HG03139 (cell line): ENCODE measurements around the gene KIAA1958.

ENCODE experiments used
- ATAC-seq: cut with Tn5 transposase; IDR thresholded peaks from one replicate; pipeline ENCODE4 v1.9.1; 2021; ENCODE audit not compliant: unreplicated experiment

KIAA1958 gene, protein sequence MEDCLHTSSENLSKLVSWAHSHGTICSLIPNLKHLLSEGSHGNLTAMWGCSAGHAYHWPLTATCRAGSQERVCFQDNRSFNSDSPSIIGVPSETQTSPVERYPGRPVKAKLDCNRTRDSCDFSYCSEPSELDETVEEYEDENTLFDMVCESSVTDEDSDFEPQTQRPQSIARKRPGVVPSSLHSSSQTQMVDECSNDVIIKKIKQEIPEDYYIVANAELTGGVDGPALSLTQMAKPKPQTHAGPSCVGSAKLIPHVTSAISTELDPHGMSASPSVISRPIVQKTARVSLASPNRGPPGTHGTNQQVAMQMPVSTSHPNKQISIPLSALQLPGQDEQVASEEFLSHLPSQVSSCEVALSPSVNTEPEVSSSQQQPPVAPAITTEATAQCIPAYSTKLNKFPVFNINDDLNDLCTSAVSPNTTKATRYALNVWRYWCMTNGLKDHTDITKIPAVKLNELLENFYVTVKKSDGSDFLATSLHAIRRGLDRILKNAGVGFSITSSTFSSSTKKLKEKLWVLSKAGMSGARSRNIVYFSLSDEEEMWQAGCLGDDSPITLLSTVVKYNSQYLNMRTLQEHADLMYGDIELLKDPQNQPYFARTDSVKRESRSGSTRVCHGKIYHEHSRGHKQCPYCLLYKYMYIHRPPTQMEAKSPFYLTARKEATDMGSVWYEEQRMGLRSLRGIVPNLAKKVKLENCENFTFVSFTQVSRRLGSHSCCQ

DNA sequence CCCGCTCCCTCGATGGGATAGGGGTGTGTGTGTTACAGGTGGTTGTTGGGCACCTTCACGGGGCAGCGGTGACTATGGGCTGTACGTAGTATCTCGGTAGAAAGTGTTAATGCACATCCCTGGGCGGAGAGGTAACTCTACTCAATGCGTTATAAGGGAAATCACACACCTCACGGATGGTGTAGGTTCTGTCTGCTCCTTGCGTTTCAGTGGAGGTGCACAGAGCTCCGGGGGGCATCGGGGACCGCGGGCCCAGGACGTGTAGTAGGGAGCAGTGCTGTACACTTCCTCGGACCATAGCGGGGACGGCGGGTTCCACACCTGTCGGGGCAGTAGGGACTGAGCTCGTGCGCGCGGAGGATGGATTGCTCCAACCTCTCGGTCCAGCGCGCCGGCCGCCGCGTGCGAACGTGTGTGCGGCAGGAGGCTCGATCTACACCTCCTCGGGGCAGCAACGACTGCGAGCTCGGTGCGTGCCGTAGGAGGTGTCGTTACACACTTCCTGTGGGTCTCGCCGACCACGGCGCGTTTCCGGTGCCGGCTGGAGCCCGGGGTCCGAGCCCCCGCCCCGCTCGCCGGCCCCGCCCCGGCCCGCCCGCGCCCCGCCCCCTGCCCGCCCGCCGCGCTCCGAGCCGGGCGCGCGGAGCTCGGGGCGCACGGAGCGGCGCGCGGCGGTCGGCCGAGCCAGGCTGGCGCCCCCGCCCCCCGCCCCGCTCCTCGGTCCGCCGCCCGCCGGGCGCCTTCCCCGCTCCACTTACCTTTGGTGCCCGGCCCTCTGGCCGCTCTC lies at the start of gene KIAA1958:
KIAA1958 (plus strand) TSS at position 607 of the 787 bp plus-strand sequence. CDS start 87,254 bp downstream, outside the sequence.
- peak; percentile 92 for ATAC-seq

DNA sequence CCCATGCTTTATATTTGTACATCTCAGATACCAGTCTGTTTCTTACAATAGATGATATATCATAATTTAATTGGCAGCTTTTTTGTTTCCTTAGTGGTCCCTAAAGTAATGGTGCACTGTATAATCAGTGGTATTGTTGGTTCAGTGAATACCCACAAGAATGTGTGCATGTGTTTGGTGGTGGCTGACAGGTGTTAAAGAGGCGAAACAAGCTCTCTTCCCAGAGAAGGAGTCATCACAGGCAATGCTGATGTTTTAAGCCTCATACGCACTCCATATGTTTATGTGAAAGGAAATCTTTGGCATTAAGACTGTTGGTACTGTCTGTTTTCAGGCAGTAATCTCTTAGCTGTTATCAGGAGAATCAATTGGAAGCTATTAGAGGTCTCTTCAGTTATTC lies 49.2 kb upstream of the KIAA1958 start:
- ATAC-seq, result no peak

DNA sequence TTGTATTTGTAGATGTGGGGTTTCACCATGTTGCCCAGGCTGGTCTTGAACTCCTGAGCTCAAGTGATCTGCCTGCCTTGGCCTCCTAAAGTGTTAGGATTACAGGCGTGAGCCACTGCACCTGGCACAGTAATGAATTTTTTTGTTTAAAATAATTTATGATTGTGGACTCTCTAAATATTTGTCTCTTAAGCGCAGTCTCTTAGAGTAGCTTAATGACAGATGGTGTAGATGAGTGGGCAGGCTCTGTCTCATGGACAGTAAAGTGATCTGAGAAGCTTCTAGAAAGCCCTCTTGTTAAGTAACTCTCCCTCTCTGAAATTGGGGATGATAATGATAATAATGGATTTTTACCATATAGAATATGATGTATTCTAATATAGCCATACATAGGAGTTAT lies 47.5 kb upstream of the KIAA1958 start:
- no peak for ATAC-seq

DNA sequence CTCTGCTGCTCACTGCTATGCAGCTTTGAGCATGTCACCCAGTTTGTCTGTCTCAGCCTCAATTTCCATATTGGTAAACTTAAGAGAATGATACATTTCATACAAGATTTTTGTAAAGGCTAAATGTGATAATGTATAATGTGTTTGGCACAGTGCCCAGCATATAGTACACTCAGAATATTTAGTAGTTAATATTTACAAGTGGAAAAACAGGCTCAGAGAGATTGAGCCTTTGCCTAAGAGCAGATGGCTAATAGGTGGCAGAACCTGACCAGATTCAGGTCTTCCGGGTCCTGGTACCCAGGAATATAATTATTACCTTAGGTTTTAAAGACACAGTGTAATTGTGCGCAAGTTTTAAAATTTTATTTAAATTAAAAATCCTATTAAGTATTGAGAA lies 46.8 kb upstream of the KIAA1958 start:
- ATAC-seq, result no peak

DNA sequence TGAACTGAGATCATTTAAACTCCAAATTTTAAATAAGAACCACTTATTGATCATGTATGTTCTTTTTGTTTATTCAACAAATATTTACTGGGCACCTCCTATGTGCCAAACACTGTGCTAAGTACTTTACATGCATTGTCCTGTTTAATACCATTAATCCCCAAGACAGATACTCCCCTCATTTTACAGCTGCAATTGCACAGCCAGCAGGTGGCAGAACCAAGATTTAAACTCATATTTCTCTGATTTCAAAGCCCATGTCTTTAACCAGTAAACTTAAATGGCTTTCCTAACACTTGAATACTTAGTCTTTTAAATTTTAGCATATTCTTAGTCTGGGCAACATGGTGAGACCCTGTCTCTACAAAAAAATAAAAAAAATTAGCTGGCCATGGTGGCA lies 43.4 kb upstream of the KIAA1958 start:
- ATAC-seq, result no peak

DNA sequence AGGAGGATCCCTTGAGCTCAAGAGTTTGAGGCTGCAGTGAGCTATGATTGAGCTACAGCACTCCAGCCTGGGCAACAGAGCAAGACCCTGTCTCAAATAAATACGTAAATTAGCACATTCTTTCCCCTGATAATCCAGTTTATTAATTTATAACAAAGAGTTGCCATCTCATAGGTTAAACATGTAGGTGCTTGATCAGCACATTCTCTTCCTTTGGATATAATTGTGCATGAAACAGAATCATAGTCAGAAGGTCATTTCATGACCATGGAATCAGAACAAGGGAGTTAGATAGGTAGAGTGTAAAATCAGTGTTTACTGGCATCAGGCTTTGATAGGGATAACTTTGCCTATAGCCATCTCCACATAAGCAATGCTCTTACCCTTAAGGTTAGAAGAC lies 43.0 kb upstream of the KIAA1958 start:
- ATAC-seq, result no peak

DNA sequence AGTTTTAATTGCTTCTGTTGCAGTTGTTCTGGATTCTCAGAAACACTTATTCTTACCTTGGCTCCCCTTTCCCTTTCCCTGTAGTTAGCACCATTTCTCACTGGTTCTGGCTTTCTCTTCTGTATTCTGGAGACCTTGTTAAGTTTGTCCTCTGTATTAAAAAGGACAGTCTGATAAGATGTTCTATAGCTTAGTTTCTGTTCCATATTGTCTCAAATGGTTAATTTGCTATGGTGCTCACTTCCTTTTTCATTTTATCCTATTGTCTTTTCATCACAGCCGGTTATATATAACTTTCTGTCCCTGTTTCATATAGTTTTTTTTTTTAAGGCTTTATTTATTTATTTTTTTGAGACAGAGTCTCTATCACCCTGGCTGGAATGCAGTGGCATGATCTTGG lies 41.4 kb upstream of the KIAA1958 start:
- ATAC-seq, result no peak

DNA sequence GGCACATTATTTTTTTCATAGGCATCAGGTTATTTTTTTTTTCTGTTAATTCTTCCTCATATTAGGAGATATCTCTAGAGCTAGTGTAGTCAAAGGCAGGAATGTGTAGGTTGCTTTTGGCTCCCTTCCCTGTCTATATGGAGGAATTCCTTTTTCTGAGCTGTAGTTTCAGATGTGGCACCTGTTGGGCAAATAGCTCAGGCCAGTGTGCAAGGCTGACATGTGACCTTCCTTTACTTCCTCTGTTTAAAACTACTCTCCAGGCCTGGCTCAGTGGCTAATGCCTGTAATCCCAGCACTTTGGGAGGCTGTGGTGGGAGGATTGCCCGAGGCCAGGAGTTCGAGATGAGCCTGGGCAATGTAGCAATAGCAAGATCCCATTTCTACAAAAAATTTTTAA lies 40.5 kb upstream of the KIAA1958 start:
- ATAC-seq, result no peak

DNA sequence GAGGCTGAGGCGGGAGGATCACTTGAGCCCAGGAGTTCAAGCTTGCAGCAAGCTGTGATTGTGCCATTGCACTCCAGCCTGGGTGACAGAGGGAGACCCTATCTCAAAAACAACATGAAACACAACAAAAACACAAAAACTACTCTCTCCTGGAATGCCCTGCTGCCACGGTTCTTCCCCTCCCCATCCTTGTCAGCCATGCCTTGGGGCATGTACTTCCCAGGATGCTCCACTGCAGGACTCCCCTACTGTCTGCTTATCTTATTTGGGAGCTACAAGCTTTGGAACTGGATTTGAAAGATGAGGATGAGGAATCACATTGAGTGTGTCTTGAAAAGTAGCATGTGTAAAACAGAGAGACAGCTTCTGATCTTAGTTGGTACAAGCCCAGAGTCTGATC lies 40.1 kb upstream of the KIAA1958 start:
- ATAC-seq, result no peak

DNA sequence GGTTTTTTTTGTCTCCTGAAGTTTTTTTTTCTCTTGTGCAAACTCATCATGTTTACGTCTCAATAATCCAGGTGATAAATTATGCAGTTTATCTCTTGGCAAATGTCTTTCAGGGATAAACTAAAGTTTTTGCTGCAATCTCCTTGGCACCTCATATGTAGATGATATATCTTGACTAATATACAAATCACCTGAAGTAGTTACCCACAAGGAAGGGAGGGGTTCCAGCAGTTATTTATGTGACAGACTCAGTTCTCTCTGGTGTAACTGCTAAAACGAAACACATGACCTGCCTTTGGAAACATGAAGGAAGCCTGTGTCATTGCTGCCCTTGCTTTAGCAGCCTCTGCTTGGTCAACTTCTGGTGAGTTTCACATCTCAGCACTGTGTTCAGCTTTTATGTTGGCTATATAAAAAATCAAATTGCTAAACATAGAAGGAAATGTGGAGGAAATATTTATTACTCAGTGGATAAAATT lies 39.3 kb upstream of the KIAA1958 start:
- no peak for ATAC-seq

DNA sequence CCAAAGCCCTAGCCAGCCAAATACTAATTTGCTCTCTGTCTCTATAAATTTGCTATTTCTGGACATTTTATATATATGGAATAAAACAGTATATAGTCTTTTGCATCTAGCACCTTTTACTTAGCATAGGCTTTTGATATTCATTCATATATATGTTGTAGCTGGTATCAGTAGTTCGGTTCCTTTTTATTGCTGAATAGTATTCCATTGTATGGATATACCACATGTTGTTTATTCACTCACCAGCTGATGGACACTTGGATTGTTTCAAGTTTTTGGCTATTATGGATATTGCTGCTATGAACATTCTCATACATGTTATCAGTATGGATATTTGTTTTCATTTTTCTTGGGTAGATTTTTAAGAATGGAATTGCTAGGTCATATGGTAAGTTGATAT lies 23.8 kb upstream of the KIAA1958 start:
- no peak for ATAC-seq

DNA sequence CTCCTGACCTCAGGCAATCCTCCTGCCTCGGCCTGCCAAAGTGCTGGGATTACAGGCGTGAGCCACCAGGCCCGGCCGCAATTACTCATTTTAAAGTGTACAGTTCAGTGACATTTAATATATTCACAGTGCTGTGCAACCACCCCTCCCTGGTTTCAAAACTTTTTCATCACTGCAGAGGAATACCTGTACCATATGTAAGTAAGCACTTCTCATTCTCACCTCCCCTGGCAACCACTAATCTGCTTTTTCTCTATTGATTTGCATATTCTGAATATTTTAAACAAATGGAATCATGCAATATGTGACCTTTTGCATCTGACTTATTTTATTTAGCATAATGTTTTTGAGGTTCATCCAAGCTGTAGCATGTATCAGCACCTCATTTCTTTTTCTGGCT lies 21.3 kb upstream of the KIAA1958 start:
- no peak for ATAC-seq

DNA sequence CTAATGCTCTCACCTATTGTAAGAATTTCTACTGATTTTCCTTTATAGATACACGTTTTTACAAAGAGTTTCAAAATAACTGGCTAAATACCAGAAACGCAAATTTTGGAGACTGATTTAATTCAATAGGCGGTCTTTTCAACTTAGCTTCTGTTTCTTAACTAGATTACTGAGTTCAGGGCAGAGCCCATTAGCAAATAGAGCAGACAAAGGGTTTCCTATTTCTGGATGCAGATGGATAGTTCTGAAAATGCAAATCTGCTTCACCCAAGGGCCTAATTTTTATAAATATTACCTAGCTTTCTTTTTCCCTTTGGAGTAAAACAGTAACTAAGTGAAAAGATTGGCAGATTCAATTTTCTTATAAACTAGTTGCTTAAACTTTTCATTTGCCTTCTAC lies 13.6 kb upstream of the KIAA1958 start:
- no peak for ATAC-seq

DNA sequence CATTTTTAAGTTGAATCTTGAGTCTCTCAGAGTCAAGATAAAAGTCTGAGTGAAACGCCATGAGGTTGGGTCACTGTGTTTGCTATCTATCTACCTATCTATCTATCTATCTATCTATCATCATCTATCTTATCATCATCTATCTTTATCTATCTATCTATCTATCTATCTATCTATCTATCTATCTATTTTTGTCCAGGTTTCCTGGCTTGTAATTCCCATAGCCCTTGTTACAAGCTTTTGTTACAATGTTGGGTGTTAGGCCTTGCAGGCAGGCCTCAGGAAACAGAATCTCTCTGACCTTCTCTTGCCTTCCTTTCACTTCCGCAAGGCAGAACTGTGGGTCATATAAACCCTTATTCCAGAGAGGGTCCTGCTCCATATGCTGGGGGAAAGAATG lies 12.6 kb upstream of the KIAA1958 start:
- no peak for ATAC-seq

DNA sequence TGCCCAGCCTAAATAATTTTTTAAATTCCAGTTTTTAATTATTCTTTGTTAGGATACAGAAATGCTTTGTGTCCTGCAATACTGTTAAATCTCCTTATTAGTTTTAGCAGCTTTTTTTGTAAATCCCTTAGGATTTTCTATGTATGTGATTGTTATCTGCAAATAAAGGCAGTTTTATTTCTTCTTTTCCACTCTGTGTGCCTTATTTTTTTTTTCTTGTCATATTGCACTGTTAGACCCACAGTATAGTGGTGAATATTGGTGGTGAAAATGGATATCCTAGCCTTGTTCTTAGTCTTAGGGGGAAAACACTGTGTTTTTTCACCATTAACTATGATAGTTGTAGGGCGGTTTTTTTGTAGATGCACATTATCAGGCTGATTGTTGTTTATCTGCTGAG lies 11.3 kb upstream of the KIAA1958 start:
- no peak for ATAC-seq

DNA sequence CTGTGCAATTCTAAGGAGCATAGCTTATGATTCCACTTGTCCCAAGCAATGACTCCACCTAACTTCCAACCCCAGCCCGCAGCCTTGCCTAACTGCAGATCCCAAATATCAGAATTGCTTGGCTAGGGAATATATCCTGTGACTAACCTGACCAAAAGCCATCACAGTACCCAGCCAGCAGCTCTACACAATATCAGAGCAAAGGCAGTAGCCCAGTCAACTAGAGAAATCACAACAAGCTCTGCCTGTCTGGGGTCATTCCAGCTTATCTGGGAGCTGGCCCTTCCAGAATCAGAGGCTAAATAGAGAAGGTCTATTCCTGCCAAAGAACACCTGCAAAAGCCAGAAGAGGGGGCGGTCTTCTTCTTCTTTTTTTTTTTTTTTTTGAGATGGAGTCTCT lies 9.3 kb upstream of the KIAA1958 start:
- no peak for ATAC-seq

DNA sequence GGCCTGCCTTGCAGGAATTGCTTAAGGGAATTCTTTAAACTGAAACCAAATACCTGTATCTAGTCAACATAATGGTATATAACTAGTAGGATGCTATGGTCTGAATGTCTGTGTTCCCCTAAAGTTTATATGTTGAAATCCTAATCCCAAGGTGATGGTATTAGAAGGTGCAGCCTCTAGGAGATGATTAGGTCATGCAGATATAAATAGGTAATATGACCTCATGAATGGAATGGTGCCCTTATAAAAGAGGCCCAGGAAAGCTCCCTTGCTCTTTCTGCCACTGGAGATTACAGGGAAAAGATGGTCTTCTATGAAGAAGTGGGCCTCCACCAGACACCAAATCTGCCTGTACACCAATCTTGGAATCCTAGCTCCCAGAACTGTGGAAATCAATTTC lies 7.4 kb upstream of the KIAA1958 start:
- ATAC-seq, result no peak

DNA sequence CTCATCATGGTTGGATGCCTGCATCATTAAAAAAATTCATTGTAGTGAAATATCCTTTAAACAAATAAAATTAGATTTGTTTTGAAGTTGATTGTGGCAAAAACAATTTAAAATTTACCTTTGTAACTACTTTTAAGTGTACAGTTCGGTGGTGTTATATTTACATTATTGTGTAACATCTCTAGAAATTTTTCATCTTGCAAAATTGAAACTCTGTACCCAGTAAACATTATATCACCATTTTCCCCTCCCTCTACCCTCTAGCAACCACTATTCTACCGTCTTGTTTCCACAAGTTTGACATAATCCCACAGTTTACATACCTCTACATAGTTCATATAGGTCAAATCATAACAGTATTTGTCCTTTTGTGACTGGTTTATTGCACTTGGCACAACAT lies 2.0 kb upstream of the KIAA1958 start:
- ATAC-seq, result no peak

DNA sequence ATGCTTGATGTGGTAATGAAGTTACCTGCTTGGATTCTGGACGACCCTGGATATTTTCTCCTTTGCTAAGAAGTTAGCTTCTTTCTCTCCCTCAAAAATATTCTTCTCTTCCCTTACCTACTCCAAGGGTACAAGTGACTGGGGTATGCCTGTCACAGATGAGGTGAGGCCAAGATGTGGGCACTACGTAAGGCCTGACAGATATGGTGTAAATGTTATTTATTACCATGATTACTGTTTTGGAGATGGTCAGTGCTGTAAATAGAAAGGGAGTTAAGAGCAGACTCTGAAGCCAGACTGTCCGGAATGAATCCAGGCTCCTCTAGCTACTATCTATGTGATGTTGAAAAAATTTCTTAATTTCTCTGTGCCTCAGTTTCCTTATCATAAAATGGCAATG lies 1.1 kb upstream of the KIAA1958 start:
- ATAC-seq, result no peak

DNA sequence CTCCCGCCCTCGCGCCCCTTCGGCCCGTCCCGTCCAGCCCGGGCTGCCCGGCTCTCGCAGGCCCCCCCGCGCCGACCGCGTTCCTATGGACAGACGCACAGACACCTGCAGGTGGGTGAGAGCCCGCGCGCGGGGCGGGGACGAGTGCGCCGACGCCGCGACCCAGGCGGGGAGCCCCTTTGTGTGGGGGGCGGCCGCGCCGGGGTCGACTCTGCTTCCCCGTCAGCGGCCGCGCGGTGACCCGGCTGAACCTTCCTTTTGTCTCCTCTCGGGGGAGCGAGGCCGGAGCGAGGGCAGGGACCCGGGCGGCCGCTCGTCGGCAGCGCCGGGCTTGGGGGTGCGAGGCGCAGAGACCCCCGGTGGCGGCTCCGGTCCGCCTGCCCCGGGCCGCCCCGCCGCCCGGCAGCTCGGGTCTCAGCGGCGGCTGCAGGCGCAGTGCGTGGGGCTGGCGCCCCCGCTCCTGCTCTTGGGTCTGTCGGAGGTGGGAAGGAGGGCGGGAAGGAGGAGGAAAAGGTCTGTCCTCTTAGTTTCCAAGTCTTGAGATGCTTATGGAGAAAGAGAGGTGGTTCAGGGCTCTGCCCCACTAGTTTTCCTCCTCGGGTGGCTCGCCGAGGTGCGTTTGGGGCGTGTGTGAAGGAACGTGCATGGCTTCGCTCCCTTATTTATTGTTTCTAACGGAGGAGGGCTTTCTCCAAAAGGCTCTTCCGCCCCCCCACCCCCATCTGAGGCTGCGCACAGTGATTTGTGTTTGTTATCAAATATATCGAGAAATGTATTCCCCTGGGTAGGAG lies 576 bp downstream of the KIAA1958 start:
- ATAC-seq, result peak; percentile 37

DNA sequence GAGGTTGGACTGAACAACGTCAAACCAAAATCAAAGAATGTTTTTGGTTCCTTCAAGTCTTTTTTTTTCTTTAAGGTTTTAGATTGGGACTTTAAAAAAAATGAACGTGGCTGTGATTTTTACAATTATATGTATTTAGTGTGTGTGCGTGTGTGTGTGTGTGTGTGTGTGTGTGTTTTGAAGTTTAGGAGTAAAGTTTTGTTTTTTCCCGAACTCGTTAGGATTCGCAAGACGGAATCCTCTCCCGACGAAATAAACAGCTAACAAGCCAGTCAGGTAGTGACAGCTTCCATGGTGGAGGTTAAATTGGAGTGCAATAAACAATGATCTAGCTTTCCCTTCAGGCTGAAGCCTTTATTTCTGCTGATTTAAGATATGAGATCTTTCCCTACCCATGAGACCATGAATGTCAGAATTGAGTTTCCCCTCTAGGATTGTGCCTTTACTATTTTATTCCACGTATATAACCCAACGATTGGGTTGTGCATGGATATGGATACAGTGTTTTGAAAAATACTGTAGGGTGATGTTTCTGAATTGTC lies 1.2 kb downstream of the KIAA1958 start:
- ATAC-seq, result no peak
